Naive thymus-derived CD4-positive, alpha-beta T cell (primary cell): ENCODE results near the gene RIOK3. TPM values are rescaled to one million over a fixed set of nuclear protein-coding genes. Genes with fewer than 3 reads are reported as not detected.

Experiments
- ATAC-seq: fragments of 150-1000 bp; cut with Tn5 transposase; 2 replicates; pipeline ENCODE4 v1.10.0; 2021; ENCODE audit warnings: mild to moderate bottlenecking, moderate library complexity
- CTCF ChIA-PET: fragments of 350-600 bp; sonication (Branson Sonifier 250); formaldehyde crosslinking; loops from one replicate; lab custom pipeline; 2021; ENCODE audit warnings: antibody characterized with exemption; lab: Charles Lee
- POLR2A ChIA-PET: fragments of 350-600 bp; sonication (Branson Sonifier 250); formaldehyde crosslinking; loops from one replicate; lab custom pipeline; 2021; ENCODE audit warnings: antibody characterized with exemption, inconsistent platforms; lab: Charles Lee
- DNase-seq, 9 donors: peaks; one replicate each; pipeline versions ENCODE4 v3.0.0 to v3.0.0-alpha.2; 2020 to 2022; ENCODE audit warnings: mixed read lengths in 1 of 9
- H3K27ac ChIP-seq: one replicate; pipeline ENCODE4 v1.7.0; 2013; ENCODE audit warnings: mild to moderate bottlenecking, low read depth, low read length, moderate library complexity
- H3K27me3 ChIP-seq, 2 donors: one replicate each; pipeline ENCODE4 v1.7.0; 2013; ENCODE audit warnings: low read length in 2 of 2, mild to moderate bottlenecking in 2 of 2, moderate library complexity in 2 of 2; ENCODE audit not compliant: control insufficient read depth in 2 of 2, insufficient read depth in 2 of 2
- H3K36me3 ChIP-seq, 3 experiments: 1 replicate in 2 of 3; 2 replicates in 1 of 3; pipeline ENCODE4 v1.7.0; 2013; ENCODE audit warnings: low read length in 3 of 3, mild to moderate bottlenecking in 3 of 3, moderate library complexity in 1 of 3; ENCODE audit not compliant: insufficient read depth in 3 of 3, control insufficient read depth in 2 of 3
- H3K4me1 ChIP-seq, 2 donors: one replicate each; pipeline ENCODE4 v1.7.0; 2013; ENCODE audit warnings: low read length in 2 of 2, mild to moderate bottlenecking in 2 of 2, moderate library complexity in 1 of 2; ENCODE audit not compliant: control insufficient read depth in 2 of 2, insufficient read depth in 2 of 2
- H3K4me3 ChIP-seq: 2 replicates; pipeline ENCODE4 v1.7.0; 2013; ENCODE audit warnings: mild to moderate bottlenecking, low read length
- H3K9me3 ChIP-seq, 3 experiments: 1 replicate in 2 of 3; 2 replicates in 1 of 3; pipeline ENCODE4 v1.7.0; 2013; ENCODE audit warnings: low read length in 3 of 3; ENCODE audit not compliant: control insufficient read depth in 2 of 3
- H3K27ac Mint-ChIP-seq, 9 donors: one replicate each; pipeline ENCODE4 v1.8.0; 2020 to 2022; ENCODE audit warnings: mixed read lengths in 9 of 9, mild to moderate bottlenecking in 8 of 9, moderate library complexity in 5 of 9, inconsistent platforms in 2 of 9
- H3K27me3 Mint-ChIP-seq, 5 donors: one replicate each; pipeline ENCODE4 v1.8.0; 2021 to 2022; ENCODE audit warnings: mixed read lengths in 5 of 5, mild to moderate bottlenecking in 1 of 5
- H3K36me3 Mint-ChIP-seq, 5 donors: one replicate each; pipeline ENCODE4 v1.8.0; 2020 to 2022; ENCODE audit warnings: mixed read lengths in 5 of 5, mild to moderate bottlenecking in 3 of 5, inconsistent platforms in 1 of 5
- H3K4me1 Mint-ChIP-seq, 7 donors: one replicate each; pipeline ENCODE4 v1.8.0; 2020 to 2022; ENCODE audit warnings: mixed read lengths in 7 of 7, mild to moderate bottlenecking in 3 of 7, inconsistent platforms in 1 of 7
- H3K4me3 Mint-ChIP-seq, 10 donors: one replicate each; pipeline ENCODE4 v1.8.0; 2020 to 2022; ENCODE audit warnings: mild to moderate bottlenecking in 10 of 10, mixed read lengths in 10 of 10, moderate library complexity in 6 of 10, inconsistent platforms in 2 of 10
- H3K9me3 Mint-ChIP-seq, 11 donors: one replicate each; pipeline ENCODE4 v1.8.0; 2020 to 2022; ENCODE audit warnings: mixed read lengths in 11 of 11, mild to moderate bottlenecking in 4 of 11, inconsistent platforms in 1 of 11, moderate library complexity in 1 of 11
- intact Hi-C, 2 donors: fragments of 100-400 bp; cut with micrococcal nuclease; formaldehyde crosslinking; loops; one replicate each; pipeline ENCODE4 v1.15.1; 2023
- polyA plus RNA-seq, 2 donors: library from polyadenylated mRNA; unstranded; fragments of 300-500 nt; fragmentation: Illumina TruSeq; gene quantifications; one replicate each; pipeline ENCODE4 v1.2.3, GENCODE V29; 2021
- total RNA-seq, 6 experiments: library from RNA in 5 of 6; stranded (reverse) in 5 of 6; gene quantifications; 1 replicate in 5 of 6; 2 replicates in 1 of 6; pipeline ENCODE4 v1.2.3 and lab custom pipeline; 2021 to 2026

Gene RIOK3
- total and polyA plus RNA-seq, 7 experiments from 2014 or later, result 31.3 to 153 (median 75.7) TPM

- Mint-ChIP-seq H3K27me3 (peaks cover 0 to 2% (median 0%) of the 10 kb centered on the region in 5 donors), H3K4me1 (peaks cover 8 to 26% (median 19%) of the 10 kb centered on the region in 7 donors), H3K27ac (peak overlapping the region in 7 of 9 donors; percentile 47 to 82 (median 77)), H3K4me3 (peak overlapping the region; percentile 87 to 93 (median 90)), H3K9me3 (no peaks in the 10 kb centered on the region), H3K36me3 (peaks cover 0 to 1% (median 0%) of the 10 kb centered on the region in 5 donors)
- DNase-seq, result peak; percentile 52 to 83 (median 71)
- ChIA-PET CTCF (no interaction called here), POLR2A (interaction anchor here (0.5 kb wide), 1 partner anchor 372 kb away, joined by 3 read pairs; no protein-coding TSS in a partner anchor)
- Histone ChIP-seq H3K36me3 (no peaks in the 10 kb centered on the region), H3K4me3 (peak overlapping the region; percentile 84), H3K9me3 (no peaks in the 10 kb centered on the region), H3K4me1 (peaks cover 0 to 7% of the 10 kb centered on the region in 2 donors), H3K27me3 (no peaks in the 10 kb centered on the region), H3K27ac (peak overlapping the region; percentile 57)
- peak; percentile 99 for ATAC-seq
- intact Hi-C loops, result loop anchor here (1.0 to 5.0 kb wide), 4 partner anchors 16 to 150 kb away; partner anchors contain the start of genes RIOK3 (in 2 of the 2), NPC1 (in 1 of the 2) and RMC1 (in 1 of the 2)
These were observed 15.6 kb upstream of the RIOK3 start for GRCh38 chr18:23437357-23438045.

GRCh38 chr18:23438046-23438377 lies 15.1 kb upstream of the RIOK3 start:
- Mint-ChIP-seq H3K27me3 (peaks cover 0 to 2% (median 0%) of the 10 kb centered on the region in 5 donors), H3K4me3 (peak overlapping the region; percentile 87 to 93 (median 90)), H3K36me3 (peaks cover 0 to 1% (median 0%) of the 10 kb centered on the region in 5 donors), H3K27ac (peak overlapping the region in 3 of 9 donors; percentile 42 to 69 (median 64)), H3K9me3 (no peaks in the 10 kb centered on the region), H3K4me1 (peaks cover 8 to 26% (median 19%) of the 10 kb centered on the region in 7 donors)
- Histone ChIP-seq H3K27me3 (no peaks in the 10 kb centered on the region), H3K4me1 (peaks cover 0 to 7% of the 10 kb centered on the region in 2 donors), H3K9me3 (no peaks in the 10 kb centered on the region), H3K27ac (no peak overlapping the region), H3K4me3 (peak overlapping the region; percentile 84), H3K36me3 (no peaks in the 10 kb centered on the region)
- intact Hi-C loops, result loop anchor here (1.0 to 5.0 kb wide), 4 partner anchors 15 to 149 kb away; partner anchors contain the start of genes RIOK3 (in 2 of the 2), NPC1 (in 1 of the 2) and RMC1 (in 1 of the 2)
- ATAC-seq (no peak), DNase-seq (no peak)
- ChIA-PET POLR2A (no interaction called here), CTCF (no interaction called here)

GRCh38 chr18:23438608-23439366 lies 14.3 kb upstream of the RIOK3 start:
- Mint-ChIP-seq H3K4me3 (peak overlapping the region; percentile 59 to 93 (median 88)), H3K36me3 (peaks cover 0 to 1% (median 0%) of the 10 kb centered on the region in 5 donors), H3K27me3 (peaks cover 0 to 2% (median 0%) of the 10 kb centered on the region in 5 donors), H3K9me3 (no peaks in the 10 kb centered on the region), H3K27ac (no peak overlapping the region), H3K4me1 (peaks cover 8 to 26% (median 19%) of the 10 kb centered on the region in 7 donors)
- H3K27me3 ChIP-seq, result no peaks in the 10 kb centered on the region
- H3K27ac ChIP-seq, result no peak overlapping the region
- DNase-seq (no peak), ATAC-seq (no peak)
- no peaks in the 10 kb centered on the region for H3K36me3 ChIP-seq
- ChIA-PET POLR2A (interaction anchor here (1.4 kb wide), 1 partner anchor 64 kb away, joined by 3 read pairs; the partner anchor contains the start of gene RMC1), CTCF (no interaction called here)
- peak overlapping the region; percentile 42 for H3K4me3 ChIP-seq
- H3K4me1 ChIP-seq, result peaks cover 0 to 7% of the 10 kb centered on the region in 2 donors
- intact Hi-C loops, result loop anchor here (1.0 to 5.0 kb wide), 4 partner anchors 15 to 149 kb away; partner anchors contain the start of genes RIOK3 (in 2 of the 2), NPC1 (in 1 of the 2) and RMC1 (in 1 of the 2)
- H3K9me3 ChIP-seq, result no peaks in the 10 kb centered on the region

GRCh38 chr18:23440131-23440530 lies 13.0 kb upstream of the RIOK3 start:
- POLR2A ChIA-PET, result interaction anchor here (1.4 kb wide), 1 partner anchor 63 kb away, joined by 3 read pairs; the partner anchor contains the start of gene RMC1

GRCh38 chr18:23442958-23443357 lies 10.1 kb upstream of the RIOK3 start:
- Mint-ChIP-seq H3K27ac (no peak overlapping the region), H3K4me3 (no peak overlapping the region), H3K27me3 (peaks cover 0 to 22% (median 0%) of the 10 kb centered on the region in 5 donors), H3K9me3 (no peaks in the 10 kb centered on the region), H3K4me1 (peaks cover 0 to 14% (median 11%) of the 10 kb centered on the region in 7 donors), H3K36me3 (peaks cover 0 to 1% (median 0%) of the 10 kb centered on the region in 5 donors)
- ChIA-PET POLR2A (interaction anchor here (0.7 kb wide), 1 partner anchor 10 kb away, joined by 3 read pairs; the partner anchor contains the start of gene RIOK3), CTCF (interaction anchor here (0.6 kb wide), 2 partner anchors 82 to 671 kb away, joined by 3 to 8 read pairs; no protein-coding TSS in a partner anchor)
- no peak for ATAC-seq
- H3K27ac ChIP-seq, result no peak overlapping the region
- no peak overlapping the region for H3K4me3 ChIP-seq
- H3K27me3 ChIP-seq, result no peaks in the 10 kb centered on the region
- DNase-seq, result no peak
- intact Hi-C loops, result no loop called here
- no peaks in the 10 kb centered on the region for H3K36me3 ChIP-seq
- no peaks in the 10 kb centered on the region for H3K9me3 ChIP-seq
- peaks cover 0 to 6% of the 10 kb centered on the region in 2 donors for H3K4me1 ChIP-seq

More at GRCh38 chr18:23440131-23440530, 13.0 kb upstream of the RIOK3 start:
- H3K27me3 ChIP-seq, result no peaks in the 10 kb centered on the region
- intact Hi-C loops, result no loop called here
- Mint-ChIP-seq H3K9me3 (no peaks in the 10 kb centered on the region), H3K27me3 (peaks cover 0 to 6% (median 0%) of the 10 kb centered on the region in 5 donors), H3K4me1 (peaks cover 8 to 26% (median 19%) of the 10 kb centered on the region in 7 donors), H3K36me3 (peaks cover 0 to 1% (median 0%) of the 10 kb centered on the region in 5 donors), H3K4me3 (peak overlapping the region in 2 of 10 donors; percentile 25 to 42), H3K27ac (no peak overlapping the region)
- no peak for ATAC-seq
- H3K27ac ChIP-seq, result no peak overlapping the region
- CTCF ChIA-PET, result no interaction called here
- no peak overlapping the region for H3K4me3 ChIP-seq
- DNase-seq, result no peak
- peaks cover 0 to 7% of the 10 kb centered on the region in 2 donors for H3K4me1 ChIP-seq
- H3K9me3 ChIP-seq, result no peaks in the 10 kb centered on the region
- no peaks in the 10 kb centered on the region for H3K36me3 ChIP-seq

GRCh38 chr18:23448291-23448690 lies 4.8 kb upstream of the RIOK3 start:
- H3K9me3 Mint-ChIP-seq, result peaks cover 0 to 3% (median 0%) of the 10 kb centered on the region in 11 donors
- peaks cover 7 to 19% (median 11%) of the 10 kb centered on the region in 7 donors for H3K4me1 Mint-ChIP-seq
- H3K27ac Mint-ChIP-seq, result no peak overlapping the region
- ATAC-seq (no peak), DNase-seq (no peak)
- peaks cover 0 to 7% (median 0%) of the 10 kb centered on the region in 3 experiments for H3K36me3 ChIP-seq
- H3K4me1 ChIP-seq, result peaks cover 0 to 6% of the 10 kb centered on the region in 2 donors
- H3K4me3 ChIP-seq, result no peak overlapping the region
- no peaks in the 10 kb centered on the region for H3K27me3 ChIP-seq
- H3K9me3 ChIP-seq, result no peaks in the 10 kb centered on the region
- H3K27me3 Mint-ChIP-seq, result peaks cover 0 to 27% (median 0%) of the 10 kb centered on the region in 5 donors
- no peaks in the 10 kb centered on the region for H3K36me3 Mint-ChIP-seq
- intact Hi-C loops, result no loop called here
- ChIA-PET CTCF (no interaction called here), POLR2A (no interaction called here)
- H3K4me3 Mint-ChIP-seq, result no peak overlapping the region
- no peak overlapping the region for H3K27ac ChIP-seq
